ENCODE measurements around the gene WNT2.

DNA sequence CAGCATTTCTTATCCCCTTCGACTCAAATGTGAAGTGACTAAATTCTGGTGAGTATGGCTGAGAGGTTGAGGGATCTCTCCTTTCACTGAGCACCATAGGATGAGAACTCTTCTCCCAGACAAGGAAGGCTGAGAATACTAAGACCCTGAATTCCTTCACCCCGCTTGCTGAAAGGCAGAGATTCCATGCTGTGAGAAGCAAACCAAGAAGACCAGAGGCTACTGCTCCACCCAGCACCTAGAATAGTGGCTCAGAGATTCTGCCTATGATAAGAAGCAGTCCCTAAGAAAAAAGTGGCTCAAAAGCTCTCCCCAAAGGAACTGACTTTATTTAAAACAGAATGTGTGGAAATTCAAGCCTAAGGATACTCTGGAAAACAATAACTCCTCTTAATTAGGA, 26.7 kb upstream of the WNT2 start:
- TF ChIP-seq POLR2A (IDR thresholded peaks at IDR 0.05) (no peak), EP300 (IDR thresholded peaks at IDR 0.05) (no peak), CTCF (IDR thresholded peaks at IDR 0.05) (no peak)
